HepG2 (cell line): ENCODE results near the gene KMT2B. TPM values are rescaled to one million over a fixed set of nuclear protein-coding genes. Genes with fewer than 3 reads are reported as not detected.

Experiments
- ATAC-seq: fragments of 200-7000 bp; cut with Tn5 transposase; 3 replicates; pipeline ENCODE4 v1.9.1; 2020; ENCODE audit warnings: mild to moderate bottlenecking, moderate library complexity
- BruUV-seq: library from RNA; stranded (reverse); fragments of 400-500 nt; replicated peaks from 2 replicates; lab custom pipeline; 2021; lab: Mats Ljungman, UMichigan
- CTCF ChIA-PET: fragments of 300-600 bp; formaldehyde crosslinking; extraction: SDS; loops from one replicate; lab custom pipeline; 2021; ENCODE audit warnings: low total read pairs, inconsistent platforms, low intra/inter-chr PET ratio; lab: Yijun Ruan, JAX
- POLR2A ChIA-PET: fragments of 350-600 bp; sonication (Branson Sonifier 250); formaldehyde crosslinking; loops from one replicate; lab custom pipeline; 2020; ENCODE audit warnings: antibody characterized with exemption, inconsistent platforms; lab: Yijun Ruan, JAX
- DNase-seq: peaks from one replicate; pipeline ENCODE4 v3.0.0-alpha.2; 2015; ENCODE audit warnings: low spot score
- FAIRE-seq: peaks from 3 replicates; lab custom pipeline; 2011; peaks lifted over from hg19 to GRCh38; lab: Jason Lieb, UNC
- H2AFZ ChIP-seq: one replicate; pipeline ENCODE4 v1.6.1; 2011; ENCODE audit warnings: low read length, inconsistent platforms
- H3K27ac ChIP-seq: fragments of 300-600 bp; 3 replicates; pipeline ENCODE4 v1.8.0; 2011; ENCODE audit warnings: mixed run types, mild to moderate bottlenecking, mixed read lengths, low read length, inconsistent platforms; ENCODE audit not compliant: insufficient read depth; ENCODE audit errors: extremely low read length
- H3K27me3 ChIP-seq, 2 experiments: fragments of 200-600 bp in 1 of 2; 2 replicates in 1 of 2; 3 replicates in 1 of 2; pipeline versions ENCODE4 v1.6.0 to v1.8.0; 2011; ENCODE audit warnings: low read length in 2 of 2, mild to moderate bottlenecking in 2 of 2, moderate library complexity in 2 of 2, inconsistent platforms in 1 of 2; ENCODE audit not compliant: insufficient read depth in 2 of 2, control insufficient read depth in 1 of 2
- H3K36me3 ChIP-seq, 2 experiments: fragments of 200-600 bp in 1 of 2; replicated peaks in 1 of 2; 2 replicates in 1 of 2; 3 replicates in 1 of 2; pipeline versions ENCODE4 v1.5.1 to v1.8.0; 2011; ENCODE audit warnings: low read length in 2 of 2, inconsistent platforms in 1 of 2; ENCODE audit not compliant: insufficient read depth in 2 of 2, control insufficient read depth in 1 of 2
- H3K4me1 ChIP-seq: 2 replicates; pipeline ENCODE4 v1.5.1; 2012; ENCODE audit warnings: low read length, inconsistent platforms; ENCODE audit not compliant: insufficient read depth
- H3K4me2 ChIP-seq: 2 replicates; pipeline ENCODE4 v1.6.0; 2011; ENCODE audit warnings: low read depth, low read length, inconsistent platforms
- H3K4me3 ChIP-seq, 3 experiments: fragments of 200-600 bp in 1 of 3; sonication (generic), shearing (Covaris generic) in 1 of 3; replicated peaks in 1 of 3; 2 replicates each; pipeline ENCODE4 v1.5.1; 2011 to 2016; ENCODE audit warnings: low read length in 3 of 3, inconsistent platforms in 2 of 3, low read depth in 2 of 3, mild to moderate bottlenecking in 2 of 3, control low read depth in 1 of 3, mixed read lengths in 1 of 3; ENCODE audit not compliant: insufficient read depth in 1 of 3
- H3K79me2 ChIP-seq: one replicate; pipeline ENCODE4 v1.6.1; 2011; ENCODE audit warnings: low read length, inconsistent platforms; ENCODE audit not compliant: insufficient read depth
- H3K9ac ChIP-seq: 2 replicates; pipeline ENCODE4 v1.6.0; 2011; ENCODE audit warnings: mild to moderate bottlenecking, low read depth, low read length, inconsistent platforms; ENCODE audit not compliant: insufficient read depth
- H3K9me3 ChIP-seq: 2 replicates; pipeline ENCODE4 v1.5.1; 2012; ENCODE audit warnings: mild to moderate bottlenecking, low read length
- H4K20me1 ChIP-seq: 2 replicates; pipeline ENCODE4 v1.6.0; 2011; ENCODE audit warnings: inconsistent platforms, mild to moderate bottlenecking, low read length, moderate library complexity; ENCODE audit not compliant: insufficient read depth
- HMGXB3 ChIP-seq: sonication (generic); formaldehyde crosslinking; IDR thresholded peaks from 2 replicates; pipeline ENCODE4 v1.4.0; 2020; ENCODE audit warnings: missing genetic modification reagents, borderline replicate concordance
- HOXA3 ChIP-seq: sonication (generic); formaldehyde crosslinking; IDR thresholded peaks from 2 replicates; pipeline ENCODE4 v1.5.0; 2020; ENCODE audit warnings: missing genetic modification reagents
- NR0B2 ChIP-seq: sonication (generic); formaldehyde crosslinking; IDR thresholded peaks from 2 replicates; pipeline ENCODE4 v1.4.0; 2020; ENCODE audit warnings: mild to moderate bottlenecking, missing genetic modification reagents
- PHB2 ChIP-seq: fragments of 450-650 bp; IDR thresholded peaks from 2 replicates; pipeline ENCODE4 v1.6.1; 2018; ENCODE audit not compliant: partially characterized antibody
- PPARG ChIP-seq: conservative IDR thresholded peaks from 2 replicates; pipeline ENCODE4 v1.6.1; 2016; ENCODE audit warnings: missing biosample characterization, missing genetic modification reagents
- PRDM10 ChIP-seq: sonication (generic); formaldehyde crosslinking; IDR thresholded peaks from 2 replicates; pipeline ENCODE4 v1.4.0; 2020; ENCODE audit warnings: low read depth, missing genetic modification reagents
- ZC3H4 ChIP-seq: sonication (generic); formaldehyde crosslinking; IDR thresholded peaks from 2 replicates; pipeline ENCODE4 v1.4.0; 2020; ENCODE audit warnings: missing genetic modification reagents, borderline replicate concordance
- ZFP36 ChIP-seq: fragments of 150-350 bp; IDR thresholded peaks from 2 replicates; pipeline ENCODE4 v1.6.1; 2018; ENCODE audit warnings: borderline replicate concordance, low read length, low read depth; ENCODE audit not compliant: partially characterized antibody
- ZKSCAN1 ChIP-seq: fragments of 150-350 bp; IDR thresholded peaks from 2 replicates; pipeline ENCODE4 v1.6.1; 2014; ENCODE audit warnings: low read length
- ZNF639 ChIP-seq: conservative IDR thresholded peaks from 2 replicates; pipeline ENCODE4 v1.6.1; 2018; ENCODE audit warnings: missing genetic modification reagents
- ZNF660 ChIP-seq: sonication (generic); formaldehyde crosslinking; IDR thresholded peaks from 2 replicates; pipeline ENCODE4 v1.5.1; 2020; ENCODE audit warnings: mild to moderate bottlenecking, low read depth, missing genetic modification reagents, borderline replicate concordance
- WGBS: methylation state at CpG from one replicate; pipeline ENCODE4 v1.1.6; 2017; ENCODE audit warnings: low lambda C conversion rate; 5-methylcytosine and 5-hydroxymethylcytosine counted together
- in situ Hi-C: cut with HindIII; loops from 2 replicates; pipeline ENCODE4 v1.10.0; 2017; ENCODE audit warnings: low pct_unique_long_range_greater_than_20kb; ENCODE audit not compliant: extremely low pct_ligation_motif_present
- intact Hi-C: fragments of 100-400 bp; cut with micrococcal nuclease; formaldehyde crosslinking; loops from one replicate; pipeline ENCODE4 v1.10.0; 2022; ENCODE audit not compliant: unreplicated experiment
- polyA plus RNA-seq, 8 experiments: library from polyadenylated mRNA; depleted of rRNA in 3 of 8; stranded (reverse) in 7 of 8; unstranded in 1 of 8; fragments of >200 nt; fragmentation: Illumina TruSeq in 4 of 8; extraction: Trizol in 4 of 8; gene quantifications; 2 replicates each; pipeline versions ENCODE4 v1.2.1 to v1.2.3, GENCODE V29; 2011 to 2016; ENCODE audit warnings: low read depth in 4 of 8, missing spikeins in 1 of 8, mixed read lengths in 1 of 8; ENCODE audit not compliant: insufficient read depth in 1 of 8
- total RNA-seq, 5 experiments: library from RNA; depleted of rRNA; stranded (reverse); fragments of >200 nt; fragmentation: Illumina TruSeq; extraction: Trizol; gene quantifications; 2 replicates each; pipeline ENCODE4 v1.2.3, GENCODE V29; 2016; ENCODE audit warnings: low read depth in 1 of 5

The KMT2B gene
- total and polyA plus RNA-seq, 2 of the 13 experiments (the other 11 are each of a cell fraction or from before 2014, with no cell fraction given): 6.2 to 16.9 TPM

GRCh38 chr19:35710784-35711723, 6.7 kb upstream of the KMT2B start:
- Histone ChIP-seq H3K27me3 (no peaks in the 10 kb centered on the region; a peak in 1 of 5 replicates), H3K4me3 (no peak overlapping the region), H3K27ac (no peak overlapping the region), H3K4me2 (no peak overlapping the region), H3K9ac (no peak overlapping the region), H3K4me1 (peaks cover 21% of the 10 kb centered on the region), H3K9me3 (no peaks in the 10 kb centered on the region), H3K79me2 (no peaks in the 10 kb centered on the region), H4K20me1 (no peaks in the 10 kb centered on the region), H3K36me3 (no peaks in the 10 kb centered on the region), H2AFZ (no peak overlapping the region)
- intact Hi-C loops (no loop called here), in situ Hi-C loops (no loop called here)
- DNase-seq: no peak
- no peak for FAIRE-seq
- POLR2A ChIA-PET: interaction anchor here (5.0 kb wide), 1 partner anchor 8 kb away, joined by 23 read pairs; no protein-coding TSS in a partner anchor
- 43% methylated on average over 12 of the region's 13 CpGs for WGBS
- no TSS peak for BruUV-seq
- CTCF ChIA-PET: no interaction called here
- no peak for ATAC-seq
- TF ChIP-seq HMGXB3 (no peak), PPARG (CRISPR knock-in tag) (no peak), HOXA3 (no peak), NR0B2 (CRISPR knock-in tag) (no peak), ZFP36 (no peak), PHB2 (no peak), ZNF660 (CRISPR knock-in tag) (no peak), ZKSCAN1 (no peak), PRDM10 (CRISPR knock-in tag) (no peak), ZC3H4 (CRISPR knock-in tag) (no peak), ZNF639 (CRISPR knock-in tag) (no peak)
